Prostate gland (tissue), 2 donors: ENCODE data around the gene CTRB2.

ENCODE experiments used
- POLR2A ChIP-seq: fragments of 450-650 bp; IDR thresholded peaks from one replicate; pipeline ENCODE4 v1.6.1; 2016; ENCODE audit warnings: antibody characterized with exemption, mild to moderate bottlenecking
- TF ChIP-seq, protein P1 (sequence below), 4 experiments: fragments of 200-600 bp in 2 of 4; fragments of 450-650 bp in 2 of 4; sonication (generic) in 2 of 4; IDR thresholded peaks; 1 replicate in 3 of 4; 2 replicates in 1 of 4; pipeline ENCODE4 v1.5.1; 2016 to 2019; ENCODE audit warnings: antibody characterized with exemption in 4 of 4, mild to moderate bottlenecking in 2 of 4, moderate library complexity in 2 of 4

DNA sequence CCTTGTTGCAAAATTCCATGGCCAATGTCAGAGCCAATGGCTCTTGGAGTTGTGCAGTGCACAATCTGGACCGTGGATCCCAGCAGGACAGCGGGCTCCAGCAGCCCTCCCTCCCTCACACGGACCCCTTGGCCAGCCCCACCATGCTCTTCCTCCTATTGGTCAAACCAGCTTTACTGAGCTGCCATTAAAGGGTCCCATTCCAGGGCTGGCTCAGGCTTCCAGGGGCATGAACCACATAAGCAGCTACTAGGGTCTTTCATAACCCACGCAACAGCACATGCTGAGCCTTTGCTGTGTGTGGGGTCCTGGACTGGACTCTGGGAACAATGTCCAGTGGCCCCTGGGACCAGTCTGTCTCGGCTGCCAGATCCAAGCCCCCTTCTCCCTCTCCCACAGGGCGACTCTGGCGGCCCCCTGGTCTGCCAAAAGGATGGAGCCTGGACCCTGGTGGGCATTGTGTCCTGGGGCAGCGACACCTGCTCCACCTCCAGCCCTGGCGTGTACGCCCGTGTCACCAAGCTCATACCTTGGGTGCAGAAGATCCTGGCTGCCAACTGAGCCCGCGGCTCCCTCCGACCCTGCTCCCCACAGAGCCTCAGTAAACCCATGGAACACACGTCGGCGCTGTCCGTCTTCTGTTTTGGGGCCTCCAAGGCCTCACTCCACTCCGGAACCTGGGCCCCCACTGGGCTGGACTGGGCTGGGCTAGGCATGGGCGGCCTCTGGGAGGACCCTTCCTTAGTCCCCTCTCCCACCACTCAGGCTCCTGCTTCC is 17.5 kb upstream of the CTRB2 start:
- TF ChIP-seq, protein P1, sequence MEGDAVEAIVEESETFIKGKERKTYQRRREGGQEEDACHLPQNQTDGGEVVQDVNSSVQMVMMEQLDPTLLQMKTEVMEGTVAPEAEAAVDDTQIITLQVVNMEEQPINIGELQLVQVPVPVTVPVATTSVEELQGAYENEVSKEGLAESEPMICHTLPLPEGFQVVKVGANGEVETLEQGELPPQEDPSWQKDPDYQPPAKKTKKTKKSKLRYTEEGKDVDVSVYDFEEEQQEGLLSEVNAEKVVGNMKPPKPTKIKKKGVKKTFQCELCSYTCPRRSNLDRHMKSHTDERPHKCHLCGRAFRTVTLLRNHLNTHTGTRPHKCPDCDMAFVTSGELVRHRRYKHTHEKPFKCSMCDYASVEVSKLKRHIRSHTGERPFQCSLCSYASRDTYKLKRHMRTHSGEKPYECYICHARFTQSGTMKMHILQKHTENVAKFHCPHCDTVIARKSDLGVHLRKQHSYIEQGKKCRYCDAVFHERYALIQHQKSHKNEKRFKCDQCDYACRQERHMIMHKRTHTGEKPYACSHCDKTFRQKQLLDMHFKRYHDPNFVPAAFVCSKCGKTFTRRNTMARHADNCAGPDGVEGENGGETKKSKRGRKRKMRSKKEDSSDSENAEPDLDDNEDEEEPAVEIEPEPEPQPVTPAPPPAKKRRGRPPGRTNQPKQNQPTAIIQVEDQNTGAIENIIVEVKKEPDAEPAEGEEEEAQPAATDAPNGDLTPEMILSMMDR (IDR thresholded peaks at IDR 0.05), result no peak
- no peak for TF ChIP-seq POLR2A
